Panc1 (cell line): ENCODE data around the gene VAMP2.

Experiments
- POLR2AphosphoS5 ChIP-seq: IDR thresholded peaks from 2 replicates; pipeline ENCODE4 v1.6.1; 2012; ENCODE audit warnings: mild to moderate bottlenecking, low read depth, low read length, moderate library complexity
- TF ChIP-seq, protein P1 (sequence below): fragments of 450-650 bp; IDR thresholded peaks from 2 replicates; pipeline ENCODE4 v1.5.1; 2017; ENCODE audit warnings: mild to moderate bottlenecking

DNA sequence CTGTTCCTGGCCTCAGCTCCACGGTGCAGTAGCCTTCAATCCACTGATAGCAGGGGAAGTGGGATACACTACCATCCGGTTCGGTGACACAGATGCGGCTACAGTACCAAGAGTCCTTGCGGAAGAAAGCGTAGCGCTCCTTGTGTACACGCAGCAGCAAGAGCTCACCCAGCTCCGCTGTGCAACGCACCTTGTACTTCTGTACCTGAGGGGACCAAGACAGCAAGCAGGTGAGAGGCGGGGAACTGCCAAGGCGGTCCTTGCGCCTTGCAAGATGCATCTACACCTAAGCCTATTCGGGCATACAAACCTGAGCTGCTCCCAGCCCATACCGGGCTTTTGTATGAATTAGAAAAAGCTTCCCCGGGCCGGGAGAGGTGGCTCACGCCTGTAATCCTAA lies 46.0 kb downstream of the VAMP2 start:
- TF ChIP-seq, protein P1, sequence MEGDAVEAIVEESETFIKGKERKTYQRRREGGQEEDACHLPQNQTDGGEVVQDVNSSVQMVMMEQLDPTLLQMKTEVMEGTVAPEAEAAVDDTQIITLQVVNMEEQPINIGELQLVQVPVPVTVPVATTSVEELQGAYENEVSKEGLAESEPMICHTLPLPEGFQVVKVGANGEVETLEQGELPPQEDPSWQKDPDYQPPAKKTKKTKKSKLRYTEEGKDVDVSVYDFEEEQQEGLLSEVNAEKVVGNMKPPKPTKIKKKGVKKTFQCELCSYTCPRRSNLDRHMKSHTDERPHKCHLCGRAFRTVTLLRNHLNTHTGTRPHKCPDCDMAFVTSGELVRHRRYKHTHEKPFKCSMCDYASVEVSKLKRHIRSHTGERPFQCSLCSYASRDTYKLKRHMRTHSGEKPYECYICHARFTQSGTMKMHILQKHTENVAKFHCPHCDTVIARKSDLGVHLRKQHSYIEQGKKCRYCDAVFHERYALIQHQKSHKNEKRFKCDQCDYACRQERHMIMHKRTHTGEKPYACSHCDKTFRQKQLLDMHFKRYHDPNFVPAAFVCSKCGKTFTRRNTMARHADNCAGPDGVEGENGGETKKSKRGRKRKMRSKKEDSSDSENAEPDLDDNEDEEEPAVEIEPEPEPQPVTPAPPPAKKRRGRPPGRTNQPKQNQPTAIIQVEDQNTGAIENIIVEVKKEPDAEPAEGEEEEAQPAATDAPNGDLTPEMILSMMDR = no peak
- TF ChIP-seq POLR2AphosphoS5 = no peak
